ENCODE data around the gene TMEM120A.
A peak's percentile ranks its signal among the peaks of the same experiment; 100 is the strongest.

The TMEM120A gene

GRCh38 chr7:75993689-75994387, 557 bp downstream of the TMEM120A start:
- peak in 1 of 2 donors; percentile 47 for DNase-seq

GRCh38 chr7:75992083-75992755, 2.2 kb downstream of the TMEM120A start:
- no peak for DNase-seq

GRCh38 chr7:75991531-75992082, 2.8 kb downstream of the TMEM120A start:
- DNase-seq, result no peak

- DNase-seq, result no peak
These were observed 4.7 kb downstream of the TMEM120A start for GRCh38 chr7:75989500-75990388.

GRCh38 chr7:75988568-75989499, 5.6 kb downstream of the TMEM120A start:
- DNase-seq, result no peak

- DNase-seq, result no peak
These were observed 6.4 kb downstream of the TMEM120A start for GRCh38 chr7:75987805-75988567.

GRCh38 chr7:75987026-75987804, 7.2 kb downstream of the TMEM120A start:
- no peak for DNase-seq

GRCh38 chr7:75986147-75986781, 8.1 kb downstream of the TMEM120A start:
- no peak for DNase-seq

- DNase-seq, result no peak
These were observed 8.8 kb downstream of the TMEM120A start for GRCh38 chr7:75985518-75986146.

- no peak for DNase-seq
These were observed 9.3 kb downstream of the TMEM120A start for GRCh38 chr7:75985009-75985517.

GRCh38 chr7:75984130-75985008, 10.0 kb downstream of the TMEM120A start:
- DNase-seq, result no peak

GRCh38 chr7:75983471-75984129, 10.8 kb downstream of the TMEM120A start:
- no peak for DNase-seq

- DNase-seq, result no peak
These were observed 11.9 kb downstream of the TMEM120A start for GRCh38 chr7:75982306-75983064.

- no peak for DNase-seq
These were observed 12.7 kb downstream of the TMEM120A start for GRCh38 chr7:75981453-75982305.

- DNase-seq, result no peak
These were observed 13.3 kb downstream of the TMEM120A start for GRCh38 chr7:75981203-75981452.
